Stimulated activated CD8-positive, alpha-beta memory T cell treated with anti-CD3 and anti-CD28 coated beads, Interleukin-12 subunit alpha, Interleukin-12 subunit beta, amount 100 ng/mL, for 4 hours (primary cell): ENCODE measurements around the gene RASSF6.
"Not testable (repeated sequence)": the region's sequence is repeated elsewhere in the genome, so short reads cannot be mapped to it uniquely, and the experiment has no call there.

Experiments used
- DNase-seq: peaks from one replicate; pipeline ENCODE4 v3.0.0-alpha.2; 2020; ENCODE audit warnings: low read depth

RASSF6 gene

DNA sequence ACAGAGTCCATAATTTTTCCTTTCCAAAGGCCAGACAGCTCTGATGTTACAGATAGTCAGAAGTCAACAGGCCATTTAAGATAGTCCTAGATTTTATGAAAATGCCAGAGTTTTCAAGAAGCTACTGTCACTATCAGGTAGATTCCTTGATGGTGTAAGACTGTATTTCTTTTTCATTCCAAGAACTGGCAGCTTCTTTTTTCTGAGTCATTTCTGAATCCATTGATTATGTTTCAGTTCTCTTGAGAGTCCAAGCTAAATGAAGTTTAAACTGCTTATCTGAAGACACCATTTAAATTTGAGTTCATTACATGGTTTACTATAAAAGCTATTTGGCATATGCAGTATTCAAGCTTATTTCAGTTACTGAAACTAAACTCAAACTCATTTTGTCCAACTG lies 44.6 kb downstream of the RASSF6 start:
- DNase-seq: no peak

DNA sequence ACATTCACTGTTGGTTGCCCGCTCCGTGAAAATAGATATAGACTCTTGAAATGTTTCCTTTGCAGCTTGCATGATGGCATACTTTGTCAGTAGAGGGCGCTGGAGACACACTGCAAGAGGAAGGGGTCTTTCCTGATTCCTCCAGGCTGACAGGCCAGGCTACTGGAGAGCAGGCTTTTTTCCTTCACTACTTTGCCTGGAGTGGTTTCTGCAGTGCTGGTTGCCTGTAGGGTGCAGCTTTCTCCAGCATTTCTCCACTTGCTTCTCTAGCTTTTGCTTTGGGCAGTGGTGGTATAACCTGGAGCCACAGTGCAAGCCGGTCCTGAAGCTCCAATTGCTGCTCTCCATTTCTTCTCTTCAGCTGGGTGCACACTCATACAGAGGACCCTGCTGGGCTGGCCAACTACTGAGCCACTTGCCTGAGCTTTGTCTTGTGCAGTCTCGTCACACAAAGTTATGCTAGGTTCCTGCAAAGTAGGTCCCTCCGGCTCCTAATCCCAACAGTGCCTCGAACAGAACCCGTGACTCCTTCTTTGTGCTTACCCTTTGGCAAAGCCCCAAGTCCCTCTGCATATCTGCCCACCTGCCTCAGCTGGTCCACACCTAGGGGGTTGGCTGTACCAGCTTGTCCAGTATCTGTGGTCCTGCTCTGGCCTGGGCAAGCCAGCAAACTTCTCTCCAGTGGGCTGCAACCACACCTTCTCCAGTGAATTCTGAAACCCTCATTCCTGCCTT lies 46.3 kb downstream of the RASSF6 start:
- DNase-seq: no peak

DNA sequence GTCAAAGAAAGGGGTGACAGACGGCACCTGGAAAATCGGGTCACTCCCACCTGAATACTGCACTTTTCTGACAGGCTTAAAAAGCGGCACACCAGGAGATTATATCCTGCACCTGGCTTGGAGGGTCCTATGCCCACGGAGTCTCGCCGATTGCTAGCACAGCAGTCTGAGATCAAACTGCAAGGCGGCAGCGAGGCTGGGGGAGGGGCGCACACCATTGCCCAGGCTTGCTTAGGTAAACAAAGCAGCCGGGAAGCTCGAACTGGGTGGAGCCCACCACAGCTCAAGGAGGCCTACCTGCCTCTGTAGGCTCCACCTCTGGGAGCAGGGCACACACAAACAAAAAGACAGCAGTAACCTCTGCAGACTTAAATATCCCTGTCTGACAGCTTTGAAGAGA lies 69.4 kb downstream of the RASSF6 start:
- not testable (repeated sequence) for DNase-seq

DNA sequence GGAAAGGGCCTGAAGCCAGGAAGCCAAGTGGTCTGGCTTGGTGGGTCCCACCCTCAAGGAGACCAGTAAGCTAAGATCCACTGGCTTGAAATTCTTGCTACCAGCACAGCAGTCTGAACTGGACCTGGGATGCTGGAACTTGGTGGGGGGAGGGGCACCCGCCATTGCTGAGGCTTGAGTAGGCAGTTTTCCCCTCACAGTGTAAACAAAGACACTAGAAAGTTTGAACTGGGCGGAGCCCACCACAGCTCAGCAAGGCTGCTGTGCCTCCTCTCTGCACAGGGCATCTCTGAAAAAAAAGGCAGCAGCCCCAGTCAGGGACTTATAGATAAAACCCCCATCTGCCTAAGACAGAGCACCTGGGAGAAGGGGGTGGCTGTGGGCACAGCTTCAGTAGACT lies 75.6 kb downstream of the RASSF6 start:
- no peak for DNase-seq

DNA sequence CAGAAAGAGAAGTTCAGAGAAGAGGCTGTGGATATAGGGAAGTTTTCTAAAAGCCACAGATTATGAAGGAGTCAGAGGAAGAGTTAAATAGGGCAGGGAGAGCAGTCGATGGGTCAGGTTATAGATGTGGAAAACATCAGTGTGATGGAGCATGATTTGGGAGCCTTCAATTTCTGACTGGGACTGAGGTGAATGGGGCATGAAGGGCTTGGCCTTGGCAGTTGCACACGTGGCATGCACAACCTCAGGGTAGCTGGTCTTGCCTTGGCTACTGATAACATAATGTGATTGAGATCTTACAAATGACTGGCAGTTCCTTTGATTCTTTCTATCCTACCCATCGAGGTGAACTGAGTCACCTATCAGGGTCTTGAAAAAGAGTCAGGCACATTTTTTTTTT lies 79.0 kb downstream of the RASSF6 start:
- DNase-seq: no peak

DNA sequence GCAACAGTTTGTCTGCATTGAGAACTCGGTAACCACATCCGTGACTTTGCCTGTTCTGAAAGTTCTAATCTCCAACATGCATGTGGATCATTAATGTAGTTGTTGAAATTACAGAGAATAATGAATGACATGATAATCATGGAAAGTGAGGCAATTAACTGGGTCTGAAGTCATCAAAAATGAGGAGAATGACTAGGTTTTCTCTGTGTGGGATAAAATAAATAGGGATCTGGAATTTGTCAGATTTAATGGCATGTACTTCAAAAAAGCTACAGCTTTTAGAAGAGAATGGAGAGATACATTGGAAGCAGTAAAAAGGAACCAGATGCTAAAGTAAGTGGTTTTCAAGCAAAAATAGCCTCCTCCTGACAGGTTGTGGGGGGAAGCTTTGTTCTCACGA lies 79.4 kb downstream of the RASSF6 start:
- no peak for DNase-seq

DNA sequence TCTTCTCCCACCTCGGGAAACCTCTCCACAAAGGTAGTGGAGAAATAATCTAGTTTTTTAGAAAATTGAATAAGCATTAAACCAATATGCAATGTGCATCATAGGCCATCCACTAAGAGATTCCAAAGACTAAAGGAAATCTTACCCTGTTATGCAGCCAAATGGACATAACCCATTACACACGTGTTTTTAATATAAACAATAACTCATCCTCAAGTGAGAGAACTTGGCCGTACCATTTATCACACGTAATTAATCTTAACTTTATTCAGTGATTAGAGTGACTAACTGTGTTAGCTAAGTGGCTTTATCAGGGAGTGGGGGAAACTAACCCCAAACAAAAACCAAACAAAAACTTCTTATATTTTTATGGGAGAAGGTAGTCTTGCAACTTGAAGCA lies 80.8 kb downstream of the RASSF6 start:
- DNase-seq: no peak

DNA sequence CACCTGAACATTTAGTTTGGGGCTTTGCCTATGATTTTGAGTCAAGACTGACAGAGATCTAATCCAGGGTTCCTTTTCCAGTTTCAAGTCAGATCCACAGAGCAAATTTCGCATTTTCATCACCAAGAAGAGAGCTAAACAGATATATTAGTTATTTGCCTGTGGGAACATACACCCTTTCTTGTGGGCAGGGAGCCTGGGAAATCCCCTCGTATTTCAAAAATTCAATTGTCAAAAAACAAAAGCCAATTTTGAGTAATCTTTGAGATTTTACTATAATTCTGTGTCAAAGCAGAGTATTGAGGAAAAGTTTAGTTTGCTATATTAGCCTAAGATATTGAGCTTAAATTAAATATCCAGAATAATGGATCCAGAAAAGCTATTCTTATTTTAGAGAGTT lies 82.1 kb downstream of the RASSF6 start:
- no peak for DNase-seq

DNA sequence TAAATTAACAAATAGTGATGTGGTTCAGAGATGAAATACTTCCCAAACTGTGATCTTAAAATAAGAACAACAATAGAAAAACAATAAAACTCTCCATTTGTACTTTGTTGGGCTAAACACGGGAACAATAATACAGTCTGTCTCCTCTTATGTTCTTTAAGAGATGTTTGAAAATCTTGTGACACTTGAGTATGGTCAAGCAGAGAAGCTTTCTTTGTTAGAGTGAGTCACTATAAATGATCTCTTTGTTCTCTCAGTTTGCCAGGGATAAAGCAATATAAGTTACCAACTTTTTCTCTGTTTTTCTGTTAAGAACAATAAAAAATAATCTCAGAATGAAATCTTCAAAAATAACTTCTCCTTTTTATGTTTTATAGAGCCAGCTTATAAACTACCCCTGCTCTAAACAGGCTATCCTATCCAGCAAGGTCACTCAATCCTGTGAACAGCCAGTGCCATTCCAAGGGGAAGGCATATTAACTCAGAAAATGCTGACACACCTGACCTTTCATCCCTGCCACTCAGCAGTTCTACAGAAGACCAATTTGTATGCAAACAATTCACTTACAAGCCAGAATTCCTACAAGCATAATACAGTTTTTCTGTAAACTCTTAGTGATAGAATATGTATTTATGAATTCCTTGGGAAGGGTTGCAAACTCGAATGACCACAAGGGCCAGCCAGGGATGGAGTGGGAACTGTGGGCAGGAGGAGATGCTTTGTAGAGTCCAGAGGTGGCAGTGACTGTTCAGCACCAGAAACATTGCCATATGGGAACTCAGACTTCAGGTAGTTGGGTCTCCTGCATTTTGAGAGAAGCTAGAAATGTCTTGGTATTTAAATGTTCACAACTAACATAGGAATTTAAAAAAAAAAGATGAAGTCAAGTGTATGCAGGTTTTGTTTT lies 86.5 kb downstream of the RASSF6 start:
- no peak for DNase-seq

DNA sequence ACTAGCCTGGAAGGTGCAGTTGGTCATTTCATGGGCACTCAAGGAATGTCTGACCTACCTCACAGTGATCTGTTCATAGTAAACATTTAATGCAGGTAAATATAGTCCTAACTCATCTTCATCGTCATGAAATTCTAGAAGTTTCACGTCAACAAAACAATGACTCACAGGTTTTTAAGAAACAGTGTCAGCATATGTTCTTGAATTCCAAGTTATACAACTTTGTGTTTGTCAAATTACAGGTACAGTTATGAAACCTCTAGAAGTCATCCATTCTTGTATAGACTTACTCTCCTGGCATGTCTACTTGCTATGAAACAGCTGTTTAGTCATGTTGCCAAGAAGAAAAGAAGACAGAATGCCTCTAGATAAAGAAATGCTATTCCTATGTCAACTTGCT lies 92.1 kb downstream of the RASSF6 start:
- DNase-seq: no peak

DNA sequence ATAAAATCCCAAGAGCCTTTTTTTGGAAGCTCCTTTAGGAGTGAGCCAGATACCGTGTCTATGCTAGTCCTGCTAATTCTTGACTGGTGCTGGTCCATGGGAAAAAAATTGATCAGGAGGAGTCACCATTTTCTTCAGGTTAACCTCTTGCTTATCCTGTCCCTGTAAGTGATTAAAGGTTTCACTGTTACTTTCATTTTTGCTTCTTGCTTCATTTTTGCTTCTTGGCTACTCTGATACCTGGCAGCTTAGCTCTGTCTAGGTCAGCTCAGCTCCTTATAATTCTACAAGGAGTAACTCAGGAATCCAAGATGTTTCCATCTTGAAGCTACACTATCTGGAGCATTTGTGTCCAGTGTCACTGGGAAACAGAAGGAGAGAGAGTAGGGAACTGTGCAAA lies 93.0 kb downstream of the RASSF6 start:
- DNase-seq: no peak

DNA sequence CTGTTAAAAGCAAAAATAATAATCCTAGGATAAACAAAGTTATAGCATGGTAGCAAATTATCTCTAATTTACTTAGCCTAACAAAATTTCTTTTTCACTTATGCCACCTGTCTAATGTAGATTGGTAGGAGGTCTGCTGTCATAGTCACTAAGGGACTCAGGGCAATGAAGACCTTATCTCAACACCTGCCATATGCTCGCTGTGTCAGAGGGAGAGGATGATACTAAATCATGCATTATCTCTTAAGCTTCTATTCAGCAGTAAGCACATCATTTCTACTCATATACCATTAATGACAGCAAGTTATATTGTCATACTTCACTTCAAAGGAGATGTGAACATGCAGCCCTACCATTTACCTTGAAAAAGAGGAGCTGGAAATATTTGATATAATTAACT lies 94.6 kb downstream of the RASSF6 start:
- no peak for DNase-seq

DNA sequence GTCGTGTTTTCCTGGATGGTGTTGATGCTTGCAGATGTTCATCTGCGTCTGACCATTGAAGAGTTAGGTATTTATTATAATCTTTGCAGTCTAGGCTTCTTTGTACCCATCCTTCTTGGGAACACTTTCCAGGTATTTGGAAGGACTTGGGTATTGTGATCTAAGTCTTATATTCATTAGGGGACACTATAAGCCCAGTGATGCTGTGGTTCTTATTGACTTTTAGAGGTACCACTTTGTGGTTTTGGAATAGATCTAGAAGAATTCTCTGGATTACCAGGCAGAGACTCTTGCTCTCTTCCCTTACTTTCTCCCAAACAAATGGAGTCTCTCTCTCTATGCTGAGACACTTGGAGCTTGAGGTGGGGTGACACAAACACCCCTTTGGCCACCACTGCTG lies 97.1 kb downstream of the RASSF6 start:
- DNase-seq: no peak
